Fibroblast of pulmonary artery (primary cell): Measurements from ENCODE around the gene GRIK4.

Experiments
- DNase-seq: peaks from one replicate; pipeline ENCODE4 v3.0.0-alpha.2; 2010; ENCODE audit warnings: low read depth
- H3K4me3 ChIP-seq: replicated peaks from 2 replicates; pipeline ENCODE4 v1.5.1; 2011; ENCODE audit warnings: low read depth, mild to moderate bottlenecking, control low read depth, low read length, moderate library complexity
- CTCF ChIP-seq: IDR thresholded peaks from 2 replicates; pipeline ENCODE4 v1.5.1; 2011; ENCODE audit warnings: mild to moderate bottlenecking, control low read depth, low read length, inconsistent platforms; ENCODE audit errors: missing control alignments

Gene GRIK4

GRCh38 chr11:120834686-120835210 is 323.2 kb downstream of the GRIK4 start:
- no peak for TF ChIP-seq CTCF
- no peak overlapping the region for H3K4me3 ChIP-seq
- no peak for DNase-seq

GRCh38 chr11:120835601-120836228 is 324.2 kb downstream of the GRIK4 start:
- DNase-seq: no peak
- no peak for TF ChIP-seq CTCF
- no peak overlapping the region for H3K4me3 ChIP-seq

GRCh38 chr11:120837696-120838095 is 326.1 kb downstream of the GRIK4 start:
- no peak for DNase-seq
- H3K4me3 ChIP-seq: no peak overlapping the region
- no peak for TF ChIP-seq CTCF

GRCh38 chr11:120839201-120839600 is 327.7 kb downstream of the GRIK4 start:
- TF ChIP-seq CTCF: no peak
- H3K4me3 ChIP-seq: no peak overlapping the region
- no peak for DNase-seq

- H3K4me3 ChIP-seq: no peak overlapping the region
- DNase-seq: no peak
- no peak for TF ChIP-seq CTCF
These were observed 328.4 kb downstream of the GRIK4 start for GRCh38 chr11:120839846-120840402.

GRCh38 chr11:120840661-120841060 is 329.1 kb downstream of the GRIK4 start:
- no peak for TF ChIP-seq CTCF
- no peak for DNase-seq
- no peak overlapping the region for H3K4me3 ChIP-seq

GRCh38 chr11:120841074-120841473 is 329.5 kb downstream of the GRIK4 start:
- TF ChIP-seq CTCF: no peak
- no peak for DNase-seq
- H3K4me3 ChIP-seq: no peak overlapping the region
